Measurements from ENCODE around the gene PRAME. TPM values are rescaled to one million over a fixed set of nuclear protein-coding genes. Genes with fewer than 3 reads are reported as not detected.
A peak's percentile ranks its signal among the peaks of the same experiment; 100 is the strongest.

Gene PRAME
- total and polyA plus RNA-seq, 12 donors, result 0.22 to 0.49 (median 0.41) TPM; not detected in 8

DNA sequence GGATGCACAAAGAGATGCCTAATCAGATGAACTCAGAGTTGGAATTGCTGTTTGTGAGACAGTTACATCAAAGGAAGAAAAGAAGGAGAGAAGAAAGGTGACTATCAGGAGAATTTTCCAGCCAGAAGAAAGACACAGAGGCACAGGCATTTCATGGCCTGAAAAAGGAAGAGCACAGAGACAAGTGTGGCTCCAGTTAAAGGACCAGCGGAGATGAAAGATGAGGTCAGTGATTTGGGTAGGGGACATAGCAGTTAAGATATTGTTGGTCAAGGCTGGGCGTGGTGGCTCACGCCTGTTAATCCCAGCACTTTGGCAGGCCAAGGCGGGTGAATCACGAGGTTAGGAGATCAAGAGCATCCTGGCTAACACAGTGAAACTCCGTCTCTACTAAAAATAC, 35.6 kb downstream of the PRAME start:
- WGBS, 2 donors, result 79 to 87% methylated on average over 6 of the region's 6 CpGs
- intact Hi-C loops (cut with DNase I), result no loop called here
- DNase-seq (no peak), ATAC-seq (no peak)
- peaks cover 0 to 35% (median 7%) of the 10 kb centered on the region in 7 donors for H3K27me3 ChIP-seq
- H3K27ac ChIP-seq, result no peak overlapping the region
- no peaks in the 10 kb centered on the region for H3K36me3 ChIP-seq
- no peak for TF ChIP-seq CTCF (IDR thresholded peaks at IDR 0.05)
- H3K9me3 ChIP-seq, result no peaks in the 10 kb centered on the region
- no peaks in the 10 kb centered on the region for H3K4me1 ChIP-seq
- H3K4me3 ChIP-seq, result no peak overlapping the region

DNA sequence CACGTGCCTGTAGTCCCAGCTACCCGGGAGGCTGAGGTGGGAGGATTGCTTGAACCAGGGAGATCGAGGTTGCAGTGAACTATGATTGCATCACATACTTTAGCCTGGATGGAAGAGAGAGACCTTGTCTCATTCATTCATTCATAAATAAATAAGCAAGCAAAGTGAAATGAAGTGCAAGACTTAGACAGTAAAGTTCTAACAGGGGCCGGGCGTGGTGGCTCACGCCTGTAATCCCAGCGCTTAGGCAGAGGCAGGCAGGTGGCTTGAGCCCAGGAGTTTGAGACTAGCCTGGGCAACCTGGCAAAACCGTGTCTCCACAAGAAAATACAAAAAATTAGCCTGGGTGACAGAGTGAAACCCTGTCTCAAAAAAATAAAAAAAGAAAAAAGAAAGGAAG, 37.4 kb downstream of the PRAME start:
- 84 to 85% methylated on average over 8 of the region's 8 CpGs for WGBS, 2 donors
- Histone ChIP-seq H3K36me3 (no peaks in the 10 kb centered on the region), H3K4me3 (no peak overlapping the region), H3K27ac (no peak overlapping the region), H3K9me3 (no peaks in the 10 kb centered on the region), H3K4me1 (no peaks in the 10 kb centered on the region), H3K27me3 (peaks cover 0 to 50% (median 14%) of the 10 kb centered on the region in 7 donors)
- TF ChIP-seq CTCF (IDR thresholded peaks at IDR 0.05), result no peak
- intact Hi-C loops (cut with DNase I), result no loop called here
- DNase-seq, result no peak
- ATAC-seq, result no peak

DNA sequence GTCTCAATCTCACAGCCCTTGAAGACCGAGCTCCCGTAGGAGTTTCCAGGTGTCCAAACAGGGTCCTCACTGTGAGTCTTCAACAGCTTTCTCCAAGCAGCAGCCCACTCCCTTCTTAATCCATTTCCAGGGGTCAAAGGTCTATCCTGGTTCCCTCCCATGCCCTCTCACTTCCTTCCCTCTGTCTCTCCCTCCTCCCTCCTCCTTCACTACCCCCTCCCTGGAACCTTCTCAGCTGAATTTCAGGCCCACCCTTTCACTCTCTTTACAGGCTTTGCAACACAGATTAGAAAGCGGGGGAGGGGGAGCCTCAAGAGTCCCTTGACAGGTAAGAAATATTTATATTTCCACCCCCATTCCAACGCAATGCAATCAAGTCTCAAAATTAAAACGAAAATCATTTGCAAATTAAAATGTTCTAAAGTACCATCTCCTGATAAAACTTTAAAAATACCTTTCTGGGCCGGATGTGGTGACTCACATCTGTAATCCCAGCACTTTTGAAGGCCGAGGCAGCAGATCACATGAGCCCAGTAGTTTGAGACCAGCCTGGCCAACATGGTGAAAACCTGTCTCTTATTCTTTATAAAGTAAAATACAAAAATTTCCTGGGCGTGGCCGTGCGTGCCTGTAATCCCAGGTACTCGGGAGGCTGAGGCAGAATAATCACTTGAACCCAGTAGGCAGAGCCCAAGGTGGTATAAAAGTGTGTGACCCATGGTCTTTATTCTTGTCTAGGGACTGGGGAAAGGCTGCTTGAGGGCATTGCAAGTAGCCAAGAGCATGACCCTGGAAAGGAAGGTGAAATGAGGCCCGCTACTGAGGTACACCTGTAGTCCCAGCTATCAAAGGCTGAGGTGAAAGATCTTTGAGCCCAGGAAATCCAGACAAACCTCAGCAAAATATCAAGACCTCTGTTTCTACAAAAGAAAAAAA, 38.1 kb downstream of the PRAME start:
- no peak overlapping the region for H3K4me3 ChIP-seq
- DNase-seq (no peak), ATAC-seq (no peak)
- 75 to 83% methylated on average over 12 of the region's 12 CpGs for WGBS, 2 donors
- H3K9me3 ChIP-seq, result no peaks in the 10 kb centered on the region
- intact Hi-C loops (cut with DNase I), result no loop called here
- TF ChIP-seq CTCF (IDR thresholded peaks at IDR 0.05), result no peak
- H3K36me3 ChIP-seq, result no peaks in the 10 kb centered on the region
- peaks cover 0 to 54% (median 17%) of the 10 kb centered on the region in 7 donors for H3K27me3 ChIP-seq
- no peak overlapping the region for H3K27ac ChIP-seq
- no peaks in the 10 kb centered on the region for H3K4me1 ChIP-seq

DNA sequence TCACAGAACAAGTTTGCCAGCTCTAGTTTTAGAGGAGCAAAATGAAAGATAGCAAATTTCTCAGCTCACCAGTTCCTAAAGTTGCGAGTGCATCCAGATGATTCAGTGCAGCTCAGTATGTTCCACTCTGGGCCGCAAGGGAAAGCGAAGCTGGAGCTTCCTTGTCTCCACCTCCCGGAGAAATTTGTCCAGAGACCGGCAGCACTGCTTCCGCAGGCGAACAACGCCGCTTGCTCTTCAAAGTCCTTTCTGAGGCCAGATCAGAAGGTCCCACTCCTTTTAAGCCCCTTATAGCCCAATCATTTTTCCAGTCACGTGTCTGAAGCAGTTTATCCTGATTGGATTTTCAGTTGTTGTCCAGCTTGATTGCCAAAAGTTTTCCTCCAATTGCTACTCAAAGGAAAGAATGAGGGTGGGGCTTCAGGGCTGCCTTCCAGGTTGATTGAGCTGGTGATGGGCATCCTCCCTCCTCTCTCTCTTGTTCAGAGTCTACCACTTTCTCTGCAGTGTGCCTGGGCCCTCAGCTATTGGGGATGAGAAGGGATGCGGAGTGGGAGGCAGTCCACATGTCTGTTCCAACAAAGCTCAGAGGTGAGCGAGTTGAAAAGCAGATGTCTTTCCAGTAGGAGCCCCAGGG, 38.9 kb downstream of the PRAME start, which contains the start of gene ZNF280A:
Gene ZNF280A (minus strand): TSS at position 251 of the 637 bp plus-strand sequence. CDS start 4,640 bp downstream, outside the sequence.
- ATAC-seq (peak in 1 of 8 donors; percentile 31), DNase-seq (no peak)
- Histone ChIP-seq H3K4me3 (no peak within 1 kb of the TSS), H3K27me3 (peaks cover 0 to 62% (median 24%) of the 10 kb centered on the region in 7 donors), H3K4me1 (no peaks in the 10 kb centered on the region), H3K9me3 (no peaks in the 10 kb centered on the region), H3K36me3 (no peaks in the 10 kb centered on the region), H3K27ac (no peak within 1 kb of the TSS)
- 62 to 69% methylated on average over 12 of the region's 12 CpGs for WGBS, 2 donors
- TF ChIP-seq CTCF (IDR thresholded peaks at IDR 0.05), result no peak
- intact Hi-C loops (cut with DNase I), result no loop called here
